A673 (cell line): ENCODE data around the gene MXRA8. TPM values are rescaled to one million over a fixed set of nuclear protein-coding genes. Genes with fewer than 3 reads are reported as not detected.

Experiments
- BruUV-seq: library from RNA; stranded (reverse); fragments of 400-500 nt; replicated peaks from 2 replicates; lab custom pipeline; 2021; lab: Mats Ljungman, UMichigan
- CTCF ChIA-PET: fragments of 300-600 bp; sonication (Branson Sonifier 250); formaldehyde crosslinking; loops from one replicate; lab custom pipeline; 2022; ENCODE audit warnings: antibody characterized with exemption; lab: Charles Lee
- POLR2A ChIA-PET: fragments of 300-600 bp; sonication (Branson Sonifier 250); formaldehyde crosslinking; loops from one replicate; lab custom pipeline; 2022; ENCODE audit warnings: antibody characterized with exemption; ENCODE audit not compliant: low non-redundant PET; lab: Charles Lee
- DNase-seq: peaks from one replicate; pipeline ENCODE4 v3.0.0-alpha.2; 2015; ENCODE audit warnings: low spot score
- H3K27ac ChIP-seq: fragments of 200-600 bp; sonication (generic); 2 replicates; pipeline ENCODE4 v1.5.1; 2016; ENCODE audit warnings: mixed run types, low read depth, mild to moderate bottlenecking, mixed read lengths, antibody characterized with exemption, low read length; ENCODE audit not compliant: poor library complexity, severe bottlenecking
- H3K27me3 ChIP-seq: fragments of 200-600 bp; sonication (generic); replicated peaks from 2 replicates; pipeline ENCODE4 v1.6.1; 2017; ENCODE audit warnings: mixed run types, low read depth, mild to moderate bottlenecking, mixed read lengths, antibody characterized with exemption, low read length; ENCODE audit not compliant: insufficient read depth, poor library complexity
- H3K36me3 ChIP-seq: fragments of 200-600 bp; sonication (generic); 2 replicates; pipeline ENCODE4 v1.6.1; 2016; ENCODE audit warnings: mixed run types, mild to moderate bottlenecking, mixed read lengths, antibody characterized with exemption, low read length; ENCODE audit not compliant: insufficient read depth, poor library complexity, severe bottlenecking
- H3K4me1 ChIP-seq: fragments of 200-600 bp; sonication (generic); 2 replicates; pipeline ENCODE4 v1.6.1; 2017; ENCODE audit warnings: mixed run types, mild to moderate bottlenecking, mixed read lengths, antibody characterized with exemption, low read length; ENCODE audit not compliant: insufficient read depth, poor library complexity, severe bottlenecking
- H3K4me3 ChIP-seq: fragments of 200-600 bp; sonication (generic); 2 replicates; pipeline ENCODE4 v1.5.1; 2016; ENCODE audit warnings: low read depth, mixed run types, mild to moderate bottlenecking, mixed read lengths, low read length; ENCODE audit not compliant: poor library complexity, severe bottlenecking
- H3K9me3 ChIP-seq: fragments of 200-600 bp; sonication (generic); 2 replicates; pipeline ENCODE4 v1.6.1; 2016; ENCODE audit warnings: mixed run types, low read depth, mild to moderate bottlenecking, mixed read lengths, antibody characterized with exemption, low read length; ENCODE audit not compliant: poor library complexity, severe bottlenecking
- EZH2 ChIP-seq: fragments of 200-600 bp; sonication (generic); IDR thresholded peaks from 2 replicates; pipeline ENCODE4 v1.6.1; 2017; ENCODE audit warnings: borderline replicate concordance, low read depth, mild to moderate bottlenecking, mixed read lengths, antibody characterized with exemption, low read length; ENCODE audit not compliant: poor library complexity, severe bottlenecking
- intact Hi-C: fragments of 100-400 bp; cut with micrococcal nuclease; formaldehyde crosslinking; loops from one replicate; pipeline ENCODE4 v1.10.0; 2022; ENCODE audit not compliant: unreplicated experiment
- total RNA-seq: library from RNA; stranded (reverse); gene quantifications from 2 replicates; pipeline ENCODE4 v1.2.3, GENCODE V29; 2021
- TF ChIP-seq, protein P1 (sequence below): fragments of 300-800, 200-600 bp; sonication (generic); conservative IDR thresholded peaks from 2 replicates; pipeline ENCODE4 v1.5.1; 2017; ENCODE audit warnings: low read depth, mild to moderate bottlenecking, antibody characterized with exemption, low read length, moderate library complexity, mixed read lengths

The MXRA8 gene
- total RNA-seq, 1 experiment from 2014 or later, result 0.73 TPM

DNA sequence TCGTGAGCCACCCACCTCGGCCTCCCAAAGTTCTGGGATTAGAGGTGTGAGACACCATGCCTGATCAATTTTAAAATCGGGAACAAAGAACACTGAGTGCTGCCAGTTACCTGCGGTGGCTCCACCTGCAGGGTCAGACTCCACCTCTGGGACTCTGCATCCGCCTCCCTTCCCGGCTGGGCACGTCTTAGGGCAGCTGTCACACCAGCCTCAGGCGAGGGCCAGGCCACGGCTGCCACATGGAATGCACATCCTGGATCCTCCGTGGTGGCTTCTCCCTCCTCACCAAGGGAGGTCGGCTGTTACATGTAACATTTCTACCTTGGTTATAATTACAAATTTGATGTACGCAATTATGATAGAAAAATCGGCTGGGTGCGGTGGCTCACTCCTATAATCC lies 5.9 kb upstream of the MXRA8 start:
- H3K4me3 ChIP-seq, result no peak overlapping the region
- H3K9me3 ChIP-seq, result no peaks in the 10 kb centered on the region
- CTCF ChIA-PET, result no interaction called here
- BruUV-seq, result no TSS peak
- no peaks in the 10 kb centered on the region for H3K27me3 ChIP-seq
- no peaks in the 10 kb centered on the region for H3K36me3 ChIP-seq
- DNase-seq, result no peak
- TF ChIP-seq, protein P1, sequence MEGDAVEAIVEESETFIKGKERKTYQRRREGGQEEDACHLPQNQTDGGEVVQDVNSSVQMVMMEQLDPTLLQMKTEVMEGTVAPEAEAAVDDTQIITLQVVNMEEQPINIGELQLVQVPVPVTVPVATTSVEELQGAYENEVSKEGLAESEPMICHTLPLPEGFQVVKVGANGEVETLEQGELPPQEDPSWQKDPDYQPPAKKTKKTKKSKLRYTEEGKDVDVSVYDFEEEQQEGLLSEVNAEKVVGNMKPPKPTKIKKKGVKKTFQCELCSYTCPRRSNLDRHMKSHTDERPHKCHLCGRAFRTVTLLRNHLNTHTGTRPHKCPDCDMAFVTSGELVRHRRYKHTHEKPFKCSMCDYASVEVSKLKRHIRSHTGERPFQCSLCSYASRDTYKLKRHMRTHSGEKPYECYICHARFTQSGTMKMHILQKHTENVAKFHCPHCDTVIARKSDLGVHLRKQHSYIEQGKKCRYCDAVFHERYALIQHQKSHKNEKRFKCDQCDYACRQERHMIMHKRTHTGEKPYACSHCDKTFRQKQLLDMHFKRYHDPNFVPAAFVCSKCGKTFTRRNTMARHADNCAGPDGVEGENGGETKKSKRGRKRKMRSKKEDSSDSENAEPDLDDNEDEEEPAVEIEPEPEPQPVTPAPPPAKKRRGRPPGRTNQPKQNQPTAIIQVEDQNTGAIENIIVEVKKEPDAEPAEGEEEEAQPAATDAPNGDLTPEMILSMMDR, result no peak
- no peak for TF ChIP-seq EZH2
- no peak overlapping the region for H3K27ac ChIP-seq
- POLR2A ChIA-PET, result no interaction called here
- intact Hi-C loops, result no loop called here
- no peaks in the 10 kb centered on the region for H3K4me1 ChIP-seq

DNA sequence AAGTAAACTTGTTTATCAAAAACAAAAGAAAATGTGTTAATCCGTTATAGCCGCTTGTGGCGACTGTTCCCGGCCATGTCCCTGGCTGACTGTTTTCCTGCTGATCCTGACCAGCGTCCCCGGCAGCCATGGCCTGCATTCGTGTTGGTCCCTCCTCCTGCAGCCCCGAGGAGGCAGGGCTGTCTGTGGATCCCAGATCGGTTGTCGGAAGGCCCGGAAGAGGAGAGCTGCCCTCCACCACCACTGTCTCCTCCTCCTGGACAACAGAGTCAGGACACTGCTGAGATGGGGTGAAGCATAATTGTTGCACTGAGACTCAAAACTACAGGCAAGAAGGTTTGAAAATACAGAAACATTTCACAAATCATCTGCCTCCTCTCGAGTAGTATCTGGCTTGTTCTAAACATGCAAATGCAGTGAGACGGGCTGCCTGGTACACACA lies 3.6 kb upstream of the MXRA8 start:
- POLR2A ChIA-PET, result no interaction called here

DNA sequence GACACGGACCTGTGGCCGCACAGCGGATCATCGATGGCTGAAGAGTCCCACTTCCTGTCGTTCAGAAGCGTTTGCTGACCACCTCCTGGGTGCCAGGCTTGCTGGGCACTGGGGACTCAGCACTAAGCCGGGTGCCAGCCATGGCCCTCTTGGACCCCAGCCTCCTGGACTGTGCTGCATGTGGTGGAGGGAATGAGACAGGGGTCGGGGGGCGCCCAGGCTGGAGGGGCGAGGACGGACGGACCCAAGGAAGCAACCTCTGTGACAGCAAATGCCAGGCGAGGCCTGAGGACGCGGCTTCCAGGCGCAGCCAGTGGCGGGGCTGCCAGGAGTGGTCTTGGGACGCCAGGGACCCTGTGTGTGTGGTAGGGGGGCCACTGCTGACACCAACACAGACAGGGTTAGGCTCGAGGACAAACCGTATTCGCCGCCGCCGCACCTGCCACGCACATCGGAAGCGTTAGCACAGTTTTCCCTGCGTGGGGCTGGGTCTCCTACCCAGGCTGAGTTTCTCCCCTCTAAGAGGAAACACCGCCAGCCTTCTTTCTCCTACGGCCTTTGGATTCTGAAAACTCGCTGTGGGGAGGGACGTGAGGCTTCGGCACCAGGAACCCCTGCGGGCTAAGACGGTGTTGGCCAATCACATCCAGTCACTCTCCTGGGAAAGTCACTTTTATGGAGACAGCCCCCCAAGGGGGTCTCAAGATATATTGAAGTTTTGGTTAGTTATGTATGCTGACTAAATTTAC lies 3.1 kb upstream of the MXRA8 start:
- H3K36me3 ChIP-seq, result no peaks in the 10 kb centered on the region
- no peaks in the 10 kb centered on the region for H3K4me1 ChIP-seq
- intact Hi-C loops, result no loop called here
- POLR2A ChIA-PET, result no interaction called here
- H3K4me3 ChIP-seq, result no peak overlapping the region
- no peak overlapping the region for H3K27ac ChIP-seq
- no peaks in the 10 kb centered on the region for H3K27me3 ChIP-seq
- TF ChIP-seq, protein P1, result no peak
- no peak for TF ChIP-seq EZH2
- DNase-seq, result no peak
- no peaks in the 10 kb centered on the region for H3K9me3 ChIP-seq
- CTCF ChIA-PET, result no interaction called here
- no TSS peak for BruUV-seq

More for the DNA sequence above, 3.6 kb upstream of the MXRA8 start:
- no peaks in the 10 kb centered on the region for H3K36me3 ChIP-seq
- no peak for DNase-seq
- H3K9me3 ChIP-seq, result no peaks in the 10 kb centered on the region
- intact Hi-C loops, result no loop called here
- no peak for TF ChIP-seq EZH2
- TF ChIP-seq, protein P1, result no peak
- BruUV-seq, result no TSS peak
- CTCF ChIA-PET, result no interaction called here
- no peaks in the 10 kb centered on the region for H3K27me3 ChIP-seq
- H3K27ac ChIP-seq, result no peak overlapping the region
- H3K4me3 ChIP-seq, result no peak overlapping the region
- H3K4me1 ChIP-seq, result no peaks in the 10 kb centered on the region
